ENCODE results near the gene LRBA. TPM values are rescaled to one million over a fixed set of nuclear protein-coding genes. Genes with fewer than 3 reads are reported as not detected.

The LRBA gene
- total and polyA plus RNA-seq, 2 donors (not counting 3 experiments of a cell fraction or from before 2014, with no cell fraction given), result 18.0 to 35.1 TPM

GRCh38 chr4:151021637-151022334, 6.7 kb upstream of the LRBA start:
- TF ChIP-seq FOS (IDR thresholded peaks at IDR 0.05; ENCODE audit: borderline replicate concordance, insufficient read depth, low read length), result no peak
- H3K4me1 ChIP-seq (ENCODE audit: control insufficient read depth, extremely low read depth, insufficient read depth, low read length), result no peaks in the 10 kb centered on the region
- FAIRE-seq, result no peak
- ChIA-PET POLR2A (no interaction called here), CTCF (no interaction called here)
- no peak overlapping the region for H3K27ac ChIP-seq (ENCODE audit: insufficient read depth, low read depth, low read length)
- no peak overlapping the region for H3K4me3 ChIP-seq (replicated peaks in 1 of 3; ENCODE audit: insufficient read depth in 1 of 3, low read depth in 1 of 3, low read length in 3 of 3)
- no peaks in the 10 kb centered on the region for H3K9me3 ChIP-seq (replicated peaks; ENCODE audit: control insufficient read depth, insufficient read depth, low read length)
- no peaks in the 10 kb centered on the region for H3K79me2 ChIP-seq (ENCODE audit: control insufficient read depth, insufficient read depth, low read length)
- intact Hi-C loops (cut with micrococcal nuclease), result no loop called here
- dilution Hi-C loops (cut with MboI; ENCODE audit: extremely low pct_ligation_motif_present, low sequenced_read_pairs), result no loop called here
- H3K36me3 ChIP-seq (ENCODE audit: control insufficient read depth in 2 of 2, extremely low read depth in 1 of 2, insufficient read depth in 2 of 2, low read length in 2 of 2), result no peaks in the 10 kb centered on the region
- no peaks in the 10 kb centered on the region for H3K9me1 ChIP-seq (replicated peaks; ENCODE audit: control insufficient read depth, extremely low read depth, insufficient read depth, low read length)
- H3K9ac ChIP-seq (replicated peaks; ENCODE audit: extremely low read depth, insufficient read depth, low read length), result no peak overlapping the region
- DNase-seq (ENCODE audit: low read depth, low spot score), result peak; percentile 10
- H2AFZ ChIP-seq (ENCODE audit: low read depth, low read length), result no peak overlapping the region
- no TSS peak for BruUV-seq (replicated peaks)
- H4K20me1 ChIP-seq (replicated peaks; ENCODE audit: control insufficient read depth, extremely low read depth, insufficient read depth, low read length), result no peaks in the 10 kb centered on the region
- no peak overlapping the region for H3K4me2 ChIP-seq (ENCODE audit: insufficient read depth, low read length)
- H3K27me3 ChIP-seq (ENCODE audit: control insufficient read depth in 2 of 2, insufficient read depth in 2 of 2, low read length in 2 of 2), result no peaks in the 10 kb centered on the region

- Histone ChIP-seq H3K27me3 (ENCODE audit: control insufficient read depth in 2 of 2, insufficient read depth in 2 of 2, low read length in 2 of 2) (no peaks in the 10 kb centered on the region), H2AFZ (ENCODE audit: low read depth, low read length) (peak overlapping the region; percentile 91), H3K36me3 (ENCODE audit: control insufficient read depth in 2 of 2, extremely low read depth in 1 of 2, insufficient read depth in 2 of 2, low read length in 2 of 2) (no peaks in the 10 kb centered on the region), H3K4me1 (ENCODE audit: control insufficient read depth, extremely low read depth, insufficient read depth, low read length) (peaks cover 19% of the 10 kb centered on the region), H3K9ac (replicated peaks; ENCODE audit: extremely low read depth, insufficient read depth, low read length) (peak overlapping the region; percentile 89), H3K79me2 (ENCODE audit: control insufficient read depth, insufficient read depth, low read length) (peaks cover 23% of the 10 kb centered on the region), H3K9me1 (replicated peaks; ENCODE audit: control insufficient read depth, extremely low read depth, insufficient read depth, low read length) (no peaks in the 10 kb centered on the region), H3K4me3 (replicated peaks in 1 of 3; ENCODE audit: insufficient read depth in 1 of 3, low read depth in 1 of 3, low read length in 3 of 3) (peak overlapping the region; percentile 44 to 95 (median 84)), H3K27ac (ENCODE audit: insufficient read depth, low read depth, low read length) (peak overlapping the region; percentile 82), H3K4me2 (ENCODE audit: insufficient read depth, low read length) (peak overlapping the region; percentile 78), H4K20me1 (replicated peaks; ENCODE audit: control insufficient read depth, extremely low read depth, insufficient read depth, low read length) (no peaks in the 10 kb centered on the region), H3K9me3 (replicated peaks; ENCODE audit: control insufficient read depth, insufficient read depth, low read length) (no peaks in the 10 kb centered on the region)
- FAIRE-seq (peak; percentile 62), DNase-seq (ENCODE audit: low read depth, low spot score) (peak; percentile 78)
- ChIA-PET CTCF (interaction anchor here (0.7 to 1.3 kb wide), 4 partner anchors 8 to 56 kb away, joined by 3 to 5 read pairs (median 4); no protein-coding TSS in a partner anchor), POLR2A (interaction anchor here (0.6 to 1.2 kb wide), 3 partner anchors 17 to 250 kb away, joined by 3 to 5 read pairs (median 3); no protein-coding TSS in a partner anchor)
- dilution Hi-C loops (cut with MboI; ENCODE audit: extremely low pct_ligation_motif_present, low sequenced_read_pairs) (no loop called here), intact Hi-C loops (cut with micrococcal nuclease) (loop anchor here (1.0 kb wide), 2 partner anchors 17 to 84 kb away; partner anchors contain the start of gene RPS3A)
- TF ChIP-seq EZH2 (IDR thresholded peaks at IDR 0.05; ENCODE audit: borderline replicate concordance, low read depth, low read length, severe bottlenecking) (no peak), POLR2AphosphoS5 (IDR thresholded peaks at IDR 0.05; ENCODE audit: insufficient read depth, low read depth, low read length) (peak; percentile 90), FOS (IDR thresholded peaks at IDR 0.05; ENCODE audit: borderline replicate concordance, insufficient read depth, low read length) (no peak), CTCF (IDR thresholded peaks at IDR 0.05; ENCODE audit: extremely low read depth in 1 of 2, insufficient read depth in 1 of 2, low read depth in 1 of 2, low read length in 2 of 2) (no peak), POLR2A (IDR thresholded peaks at IDR 0.05; ENCODE audit: low read depth, low read length) (peak; percentile 89), MYC (IDR thresholded peaks at IDR 0.05; ENCODE audit: low read depth, low read length) (no peak), MAX (IDR thresholded peaks at IDR 0.05; ENCODE audit: insufficient read depth, insufficient read length) (no peak), JUN (IDR thresholded peaks at IDR 0.05; ENCODE audit: borderline replicate concordance, insufficient read depth, insufficient read length, low read depth) (no peak), GATA2 (IDR thresholded peaks at IDR 0.05; ENCODE audit: insufficient read depth, insufficient read length, low read depth, low read length) (no peak)
- TSS peak; percentile 76 for BruUV-seq (replicated peaks)
Measured at GRCh38 chr4:151015459-151016347, 619 bp upstream of the LRBA start.
